K562 (cell line): ENCODE measurements around the gene PPFIA3. TPM values are rescaled to one million over a fixed set of nuclear protein-coding genes. Genes with fewer than 3 reads are reported as not detected.

Experiments
- CGGBP1 ChIP-seq: fragments of 250-450 bp; sonication (Bioruptor Pico); IDR thresholded peaks from 2 replicates; pipeline ENCODE4 v1.9.0; 2021; ENCODE audit warnings: mild to moderate bottlenecking
- DMBX1 ChIP-seq: fragments of 250-450 bp; sonication (Bioruptor Pico); IDR thresholded peaks from 2 replicates; pipeline ENCODE4 v1.8.0; 2022; ENCODE audit warnings: inconsistent platforms, mild to moderate bottlenecking, moderate library complexity, borderline replicate concordance
- EWSR1 ChIP-seq: fragments of 450-650 bp; IDR thresholded peaks from 2 replicates; pipeline ENCODE4 v1.6.1; 2018; ENCODE audit warnings: borderline replicate concordance, mild to moderate bottlenecking, low read depth, moderate library complexity; ENCODE audit not compliant: partially characterized antibody
- HNRNPH1 ChIP-seq: fragments of 200-400 bp; formaldehyde crosslinking; optimal IDR thresholded peaks from 2 replicates; pipeline ENCODE3; 2017; ENCODE audit warnings: low read depth, mild to moderate bottlenecking, low read length, moderate library complexity
- IRF2 ChIP-seq: sonication (generic); formaldehyde crosslinking; IDR thresholded peaks from 2 replicates; pipeline ENCODE4 v1.8.1; 2022; ENCODE audit warnings: mild to moderate bottlenecking, missing genetic modification reagents
- PKNOX1 ChIP-seq: fragments of 450-650 bp; IDR thresholded peaks from 2 replicates; pipeline ENCODE4 v1.6.1; 2016
- POLR2AphosphoS5 ChIP-seq: IDR thresholded peaks from 2 replicates; pipeline ENCODE4 v1.6.1; 2011; ENCODE audit warnings: mild to moderate bottlenecking, low read depth, low read length, moderate library complexity; ENCODE audit not compliant: control insufficient read depth, insufficient read depth
- POLR2G ChIP-seq: fragments of 200-400 bp; formaldehyde crosslinking; IDR thresholded peaks from 2 replicates; pipeline ENCODE4 v1.6.1; 2017; ENCODE audit warnings: low read depth, mild to moderate bottlenecking, antibody characterized with exemption, low read length, moderate library complexity
- PYGO2 ChIP-seq: fragments of 450-650 bp; IDR thresholded peaks from 2 replicates; pipeline ENCODE4 v1.6.1; 2016; ENCODE audit warnings: mild to moderate bottlenecking, missing genetic modification characterization, moderate library complexity, missing compliant biosample characterization
- RB1 ChIP-seq: fragments of 450-650 bp; IDR thresholded peaks from 2 replicates; pipeline ENCODE4 v1.6.1; 2017; ENCODE audit warnings: low read depth, mild to moderate bottlenecking
- RBBP5 ChIP-seq: fragments of 200-600 bp; sonication (generic); IDR thresholded peaks from 2 replicates; pipeline ENCODE4 v1.6.1; 2012; ENCODE audit warnings: borderline replicate concordance, mild to moderate bottlenecking, low read length, control low read depth, inconsistent platforms; ENCODE audit not compliant: insufficient read depth, poor library complexity, severe bottlenecking
- SRSF7 ChIP-seq: fragments of 200-400 bp; formaldehyde crosslinking; optimal IDR thresholded peaks from 2 replicates; pipeline ENCODE3; 2017; ENCODE audit warnings: mild to moderate bottlenecking, low read depth, low read length
- TFAP4 ChIP-seq: sonication (generic); formaldehyde crosslinking; IDR thresholded peaks from 2 replicates; pipeline ENCODE4 v1.8.0; 2022; ENCODE audit warnings: missing genetic modification reagents, mild to moderate bottlenecking, moderate library complexity, borderline replicate concordance
- U2AF1 ChIP-seq: fragments of 200-400 bp; formaldehyde crosslinking; optimal IDR thresholded peaks from 2 replicates; pipeline ENCODE3; 2017; ENCODE audit warnings: mild to moderate bottlenecking, low read depth, low read length, moderate library complexity
- WHSC1 ChIP-seq: IDR thresholded peaks from one replicate; pipeline ENCODE4 v1.6.1; 2012; ENCODE audit warnings: low read length, control low read depth, inconsistent platforms
- ZBTB2 ChIP-seq: fragments of 450-650 bp; IDR thresholded peaks from 2 replicates; pipeline ENCODE4 v1.6.1; 2016; ENCODE audit warnings: antibody characterized with exemption
- ZNF143 ChIP-seq: sonication (generic); formaldehyde crosslinking; IDR thresholded peaks from 2 replicates; pipeline ENCODE4 v1.9.0; 2022; ENCODE audit warnings: mild to moderate bottlenecking, missing genetic modification reagents
- ZNF274 ChIP-seq: IDR thresholded peaks from 2 replicates; pipeline ENCODE4 v1.6.1; 2011; ENCODE audit warnings: low read depth, mild to moderate bottlenecking, low read length, moderate library complexity, borderline replicate concordance
- ZNF551 ChIP-seq: fragments of 250-450 bp; sonication (Bioruptor Pico); IDR thresholded peaks from 2 replicates; pipeline ENCODE4 v1.5.0; 2021; ENCODE audit warnings: mild to moderate bottlenecking, moderate library complexity
- ZNF740 ChIP-seq, 3 experiments: fragments of 200-800 bp in 1 of 3; sonication (Bioruptor generic) in 1 of 3; sonication (generic) in 1 of 3; formaldehyde crosslinking in 1 of 3; IDR thresholded peaks; 2 replicates each; pipeline versions ENCODE4 v1.6.1 to v1.8.0; 2016 to 2022; ENCODE audit warnings: mild to moderate bottlenecking in 2 of 3, missing compliant biosample characterization in 2 of 3, missing genetic modification characterization in 2 of 3, missing genetic modification reagents in 1 of 3
- polyA plus RNA-seq, 8 experiments: library from polyadenylated mRNA; depleted of rRNA in 4 of 8; stranded (reverse) in 5 of 8; unstranded in 3 of 8; fragments of >200 nt; fragmentation: Nextera tagmentation in 2 of 8; fragmentation: Illumina TruSeq in 1 of 8; extraction: Ambion mirVana in 2 of 8; extraction: Trizol in 1 of 8; gene quantifications; 2 replicates each; pipeline versions ENCODE4 v1.2.1 to v1.2.3, GENCODE V29; 2011 to 2014; ENCODE audit warnings: inconsistent platforms in 1 of 8, missing spikeins in 1 of 8
- total RNA-seq, 7 experiments: library from RNA; depleted of rRNA in 6 of 7; stranded (reverse); fragments of >200 nt in 6 of 7; fragmentation: Illumina TruSeq in 2 of 7; extraction: Trizol in 2 of 7; gene quantifications; 2 replicates each; pipeline versions ENCODE4 v1.2.1 to v1.2.3, GENCODE V29; 2011 to 2021; ENCODE audit warnings: low replicate concordance in 1 of 7

Gene PPFIA3
- total and polyA plus RNA-seq, 9 of the 15 experiments (the other 6 are each of a cell fraction or from before 2014, with no cell fraction given) = 0.10 to 53.0 (median 17.6) TPM

GRCh38 chr19:49073514-49074378 lies 45.6 kb upstream of the PPFIA3 start (continued):
- TF ChIP-seq PKNOX1 = no peak
- peak; percentile 63; the same call in 1 of the 2 replicates for TF ChIP-seq ZBTB2
- no peak for TF ChIP-seq ZNF143 (CRISPR knock-in tag)
- TF ChIP-seq ZNF551 (CRISPR knock-in tag) = no peak
- TF ChIP-seq RB1 = no peak
- 0 out of 2 replicates have a peak, but pooled peaks have one; percentile 26 for TF ChIP-seq POLR2G
- no peak for TF ChIP-seq IRF2 (CRISPR knock-in tag)
- TF ChIP-seq CGGBP1 (CRISPR knock-in tag) = no peak
- no peak for TF ChIP-seq RBBP5
- TF ChIP-seq SRSF7 = no peak
- no peak for TF ChIP-seq PYGO2 (tag)
- no peak for TF ChIP-seq HNRNPH1
- no peak for TF ChIP-seq WHSC1
- TF ChIP-seq DMBX1 = no peak
- TF ChIP-seq ZNF274 = no peak
- no peak for TF ChIP-seq EWSR1
- TF ChIP-seq TFAP4 (CRISPR knock-in tag) = peak; percentile 45; the same call in 1 of the 2 replicates
- 0 out of 2 replicates have a peak, but pooled peaks have one; percentile 37 for TF ChIP-seq ZNF740 (CRISPR knock-in tag; IDR thresholded peaks at IDR 0.05)
- TF ChIP-seq ZNF740 (tag; IDR thresholded peaks at IDR 0.05) = no peak
- TF ChIP-seq U2AF1 = no peak
- no peak for TF ChIP-seq POLR2AphosphoS5
